ENCODE data around the gene SHROOM4. TPM values are rescaled to one million over a fixed set of nuclear protein-coding genes. Genes with fewer than 3 reads are reported as not detected.

The SHROOM4 gene
- polyA plus RNA-seq, 1 experiment: 0.59 TPM

DNA sequence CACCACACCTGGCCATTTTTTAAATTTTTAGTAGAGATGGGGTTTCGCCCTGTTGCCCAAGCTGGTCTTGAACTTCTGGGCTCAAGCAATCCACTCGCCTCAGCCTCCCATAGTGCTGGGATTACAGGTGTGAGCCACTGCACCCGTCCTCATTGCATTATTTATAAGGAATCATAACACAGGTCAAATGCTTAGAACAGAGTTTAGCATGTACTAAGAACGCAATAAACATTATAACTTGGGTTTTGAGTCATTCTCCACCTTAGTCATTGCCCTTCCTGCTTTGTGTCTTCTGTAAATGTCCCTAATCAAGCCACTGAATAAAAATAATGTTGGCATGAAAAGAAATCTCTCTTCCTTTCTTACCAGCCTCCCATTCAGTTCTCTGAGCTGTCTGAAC lies 38.5 kb upstream of the SHROOM4 start:
- ChIA-PET CTCF (no interaction called here), POLR2A (no interaction called here)
- Histone ChIP-seq H3K27me3 (ENCODE audit: control insufficient read depth, insufficient read depth, low read length) (no peaks in the 10 kb centered on the region), H3K36me3 (ENCODE audit: control insufficient read depth, insufficient read depth, low read length) (no peaks in the 10 kb centered on the region), H3K4me3 (ENCODE audit: low read depth, low read length) (no peak overlapping the region)
- TF ChIP-seq, protein P1, sequence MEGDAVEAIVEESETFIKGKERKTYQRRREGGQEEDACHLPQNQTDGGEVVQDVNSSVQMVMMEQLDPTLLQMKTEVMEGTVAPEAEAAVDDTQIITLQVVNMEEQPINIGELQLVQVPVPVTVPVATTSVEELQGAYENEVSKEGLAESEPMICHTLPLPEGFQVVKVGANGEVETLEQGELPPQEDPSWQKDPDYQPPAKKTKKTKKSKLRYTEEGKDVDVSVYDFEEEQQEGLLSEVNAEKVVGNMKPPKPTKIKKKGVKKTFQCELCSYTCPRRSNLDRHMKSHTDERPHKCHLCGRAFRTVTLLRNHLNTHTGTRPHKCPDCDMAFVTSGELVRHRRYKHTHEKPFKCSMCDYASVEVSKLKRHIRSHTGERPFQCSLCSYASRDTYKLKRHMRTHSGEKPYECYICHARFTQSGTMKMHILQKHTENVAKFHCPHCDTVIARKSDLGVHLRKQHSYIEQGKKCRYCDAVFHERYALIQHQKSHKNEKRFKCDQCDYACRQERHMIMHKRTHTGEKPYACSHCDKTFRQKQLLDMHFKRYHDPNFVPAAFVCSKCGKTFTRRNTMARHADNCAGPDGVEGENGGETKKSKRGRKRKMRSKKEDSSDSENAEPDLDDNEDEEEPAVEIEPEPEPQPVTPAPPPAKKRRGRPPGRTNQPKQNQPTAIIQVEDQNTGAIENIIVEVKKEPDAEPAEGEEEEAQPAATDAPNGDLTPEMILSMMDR (IDR thresholded peaks at IDR 0.05; ENCODE audit: insufficient read depth, low read depth, low read length): no peak
- no peak for DNase-seq (ENCODE audit: low read depth)

DNA sequence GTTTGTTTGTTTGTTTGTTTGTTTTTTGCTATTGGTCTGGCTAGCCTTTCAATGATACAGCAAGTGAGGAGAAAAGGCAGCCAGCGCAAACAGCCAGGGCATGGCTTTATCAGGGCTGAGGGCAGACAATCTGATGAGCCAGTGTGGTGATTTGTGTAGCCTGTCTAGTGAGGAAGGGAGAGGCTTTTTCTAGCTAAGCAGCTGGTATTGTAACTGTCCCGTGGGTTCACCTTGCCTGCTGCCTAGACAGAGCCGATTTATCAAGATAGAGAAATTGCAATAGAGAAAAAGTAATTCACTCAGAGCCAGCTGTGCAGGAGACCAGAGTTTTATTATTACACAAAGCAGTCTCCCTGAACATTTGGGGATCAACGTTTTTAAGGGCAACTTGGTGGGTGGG lies 28.2 kb upstream of the SHROOM4 start:
- no peaks in the 10 kb centered on the region for H3K27me3 ChIP-seq (ENCODE audit: control insufficient read depth, insufficient read depth, low read length)
- TF ChIP-seq, protein P1 (IDR thresholded peaks at IDR 0.05; ENCODE audit: insufficient read depth, low read depth, low read length): no peak
- DNase-seq (ENCODE audit: low read depth): no peak
- POLR2A ChIA-PET: no interaction called here
- H3K4me3 ChIP-seq (ENCODE audit: low read depth, low read length): no peak overlapping the region
- no peaks in the 10 kb centered on the region for H3K36me3 ChIP-seq (ENCODE audit: control insufficient read depth, insufficient read depth, low read length)
- CTCF ChIA-PET: no interaction called here

DNA sequence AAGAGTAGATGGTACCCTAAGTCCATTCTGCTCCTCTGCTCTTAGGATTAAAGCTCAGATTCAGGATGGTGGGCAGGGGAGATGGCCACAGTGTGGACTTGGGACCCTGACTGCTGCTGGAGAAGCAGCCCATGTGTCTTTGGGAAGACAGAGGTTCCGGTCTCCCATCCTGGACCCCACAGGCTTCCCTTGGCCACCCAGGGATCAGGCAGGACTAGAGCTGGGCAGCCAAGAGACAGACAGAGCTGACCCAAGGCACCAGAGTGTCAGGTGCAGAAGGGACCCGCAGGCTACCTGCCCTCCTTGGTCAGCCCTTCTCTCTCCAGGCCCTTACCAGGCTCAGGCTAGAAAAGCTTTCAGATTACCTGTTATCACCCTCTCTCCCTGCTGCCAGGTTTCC lies 25.7 kb upstream of the SHROOM4 start:
- Histone ChIP-seq H3K36me3 (ENCODE audit: control insufficient read depth, insufficient read depth, low read length) (no peaks in the 10 kb centered on the region), H3K4me3 (ENCODE audit: low read depth, low read length) (no peak overlapping the region), H3K27me3 (ENCODE audit: control insufficient read depth, insufficient read depth, low read length) (no peaks in the 10 kb centered on the region)
- TF ChIP-seq, protein P1 (IDR thresholded peaks at IDR 0.05; ENCODE audit: insufficient read depth, low read depth, low read length): no peak
- DNase-seq (ENCODE audit: low read depth): no peak
- ChIA-PET CTCF (no interaction called here), POLR2A (no interaction called here)

DNA sequence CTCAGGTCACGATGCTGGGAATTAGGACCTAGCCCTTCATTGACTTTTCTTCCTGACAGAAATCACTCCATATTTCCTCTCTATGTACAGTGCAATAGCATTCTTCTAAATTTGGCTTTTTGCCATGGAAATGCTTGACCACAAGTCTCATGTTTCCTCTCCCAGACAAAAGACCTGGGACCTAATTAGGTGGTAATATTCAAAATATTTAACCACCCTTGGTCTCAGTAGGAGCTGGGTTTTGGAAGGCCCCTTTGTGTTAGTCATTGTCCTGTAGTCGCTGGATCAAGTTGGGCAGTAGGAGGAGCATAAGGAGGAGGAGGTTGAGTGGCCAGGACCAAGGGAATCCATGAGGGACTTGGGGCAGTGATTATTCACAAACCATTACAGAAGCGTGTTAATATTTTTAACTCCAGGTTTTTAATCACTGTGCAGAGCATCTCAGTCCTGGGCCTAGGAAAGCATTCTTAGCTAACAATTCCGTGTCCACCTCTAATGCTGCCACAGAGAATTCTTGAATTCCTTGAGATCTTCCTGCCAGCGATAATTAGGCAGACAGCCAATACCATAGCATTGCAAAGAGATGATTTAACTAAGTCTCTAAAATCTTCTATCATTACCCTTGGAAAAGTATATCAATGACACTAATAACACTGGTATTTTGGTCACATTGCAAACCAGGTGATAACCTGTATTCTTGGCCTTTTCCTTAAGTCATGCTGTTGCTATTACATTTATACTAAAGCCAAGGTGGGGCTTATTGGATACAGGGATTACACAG lies 25.0 kb upstream of the SHROOM4 start:
- no peaks in the 10 kb centered on the region for H3K27me3 ChIP-seq (ENCODE audit: control insufficient read depth, insufficient read depth, low read length)
- POLR2A ChIA-PET: no interaction called here
- no peak overlapping the region for H3K4me3 ChIP-seq (ENCODE audit: low read depth, low read length)
- TF ChIP-seq, protein P1 (IDR thresholded peaks at IDR 0.05; ENCODE audit: insufficient read depth, low read depth, low read length): no peak
- no peaks in the 10 kb centered on the region for H3K36me3 ChIP-seq (ENCODE audit: control insufficient read depth, insufficient read depth, low read length)
- CTCF ChIA-PET: no interaction called here
- DNase-seq (ENCODE audit: low read depth): no peak

DNA sequence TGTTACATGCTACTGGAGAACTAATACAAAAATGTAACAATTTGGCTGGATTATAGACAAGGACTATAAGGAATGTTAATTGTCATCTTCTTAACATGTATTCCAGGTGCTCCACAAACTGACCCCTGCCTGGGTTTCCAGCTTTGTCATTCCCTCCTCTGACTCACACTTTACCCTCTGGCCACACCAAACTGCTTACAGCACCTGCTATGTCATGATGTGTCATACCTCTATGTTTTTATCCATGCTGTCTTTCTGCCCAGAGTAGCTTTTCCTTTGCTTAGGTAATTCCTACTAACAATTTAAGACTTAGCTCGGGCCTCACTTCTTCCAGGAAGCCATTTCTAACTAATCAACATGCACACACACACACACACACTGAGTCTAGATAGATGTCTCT lies 14.0 kb upstream of the SHROOM4 start:
- POLR2A ChIA-PET: no interaction called here
- DNase-seq (ENCODE audit: low read depth): no peak
- H3K27me3 ChIP-seq (ENCODE audit: control insufficient read depth, insufficient read depth, low read length): no peaks in the 10 kb centered on the region
- H3K36me3 ChIP-seq (ENCODE audit: control insufficient read depth, insufficient read depth, low read length): no peaks in the 10 kb centered on the region
- TF ChIP-seq, protein P1 (IDR thresholded peaks at IDR 0.05; ENCODE audit: insufficient read depth, low read depth, low read length): no peak
- no peak overlapping the region for H3K4me3 ChIP-seq (ENCODE audit: low read depth, low read length)
- CTCF ChIA-PET: no interaction called here

Measured in BJ (cell line).